ENCODE data around the gene CACHD1.
A peak's percentile ranks its signal among the peaks of the same experiment; 100 is the strongest.

Gene CACHD1

DNA sequence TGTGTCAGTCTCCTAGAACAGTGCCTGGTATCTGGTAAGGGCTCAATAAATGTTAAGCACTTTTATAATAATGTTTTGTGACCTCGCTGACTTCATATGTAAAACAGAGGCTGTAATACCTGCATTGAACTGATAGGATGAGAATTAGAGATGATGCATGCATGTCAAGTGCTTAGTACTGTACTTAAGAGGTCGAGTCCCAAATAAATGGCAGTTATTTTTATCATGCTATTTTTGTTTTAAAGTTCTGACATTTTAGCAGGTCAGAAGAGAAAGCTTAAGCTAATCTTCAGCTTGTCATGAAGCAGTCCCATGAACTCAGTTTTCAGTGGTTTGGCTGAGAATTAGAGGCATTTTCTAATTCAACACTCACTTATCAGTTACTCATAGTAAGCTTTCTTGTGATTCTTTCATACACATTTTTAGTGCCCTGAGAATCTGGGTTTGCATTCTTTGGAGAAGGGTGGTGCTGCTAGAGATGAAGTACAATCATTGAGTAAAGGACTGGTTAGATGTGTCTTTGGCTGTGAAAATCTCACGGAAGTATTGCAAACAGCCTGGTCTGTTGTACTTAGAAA, 199.3 kb downstream of the CACHD1 start:
- Histone ChIP-seq H4K20me1 (ENCODE audit: low read depth, low read length) (no peaks in the 10 kb centered on the region), H3K9ac (ENCODE audit: low read length) (no peak overlapping the region), H3K27ac (ENCODE audit: low read depth, low read length) (no peak overlapping the region), H3K79me2 (ENCODE audit: insufficient read depth, low read length) (no peaks in the 10 kb centered on the region), H3K9me2 (replicated peaks; ENCODE audit: insufficient read depth, low read length) (no peaks in the 10 kb centered on the region), H3K4me3 (ENCODE audit: insufficient read depth, low read length, poor library complexity, severe bottlenecking) (no peak overlapping the region), H3K27me3 (ENCODE audit: low read length) (no peaks in the 10 kb centered on the region), H3K4me2 (ENCODE audit: low read depth, low read length, poor library complexity, severe bottlenecking) (no peak overlapping the region), H3K36me3 (ENCODE audit: low read length) (no peaks in the 10 kb centered on the region), H3F3A (ENCODE audit: insufficient read depth) (no peaks in the 10 kb centered on the region), H2AFZ (ENCODE audit: low read depth, low read length, severe bottlenecking) (no peak overlapping the region), H3K9me3 (ENCODE audit: insufficient read depth, low read length) (no peaks in the 10 kb centered on the region)
- TF ChIP-seq, protein P1, sequence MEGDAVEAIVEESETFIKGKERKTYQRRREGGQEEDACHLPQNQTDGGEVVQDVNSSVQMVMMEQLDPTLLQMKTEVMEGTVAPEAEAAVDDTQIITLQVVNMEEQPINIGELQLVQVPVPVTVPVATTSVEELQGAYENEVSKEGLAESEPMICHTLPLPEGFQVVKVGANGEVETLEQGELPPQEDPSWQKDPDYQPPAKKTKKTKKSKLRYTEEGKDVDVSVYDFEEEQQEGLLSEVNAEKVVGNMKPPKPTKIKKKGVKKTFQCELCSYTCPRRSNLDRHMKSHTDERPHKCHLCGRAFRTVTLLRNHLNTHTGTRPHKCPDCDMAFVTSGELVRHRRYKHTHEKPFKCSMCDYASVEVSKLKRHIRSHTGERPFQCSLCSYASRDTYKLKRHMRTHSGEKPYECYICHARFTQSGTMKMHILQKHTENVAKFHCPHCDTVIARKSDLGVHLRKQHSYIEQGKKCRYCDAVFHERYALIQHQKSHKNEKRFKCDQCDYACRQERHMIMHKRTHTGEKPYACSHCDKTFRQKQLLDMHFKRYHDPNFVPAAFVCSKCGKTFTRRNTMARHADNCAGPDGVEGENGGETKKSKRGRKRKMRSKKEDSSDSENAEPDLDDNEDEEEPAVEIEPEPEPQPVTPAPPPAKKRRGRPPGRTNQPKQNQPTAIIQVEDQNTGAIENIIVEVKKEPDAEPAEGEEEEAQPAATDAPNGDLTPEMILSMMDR (IDR thresholded peaks at IDR 0.05; ENCODE audit: insufficient read depth, low read length, poor library complexity, severe bottlenecking) = no peak
- TF ChIP-seq EZH2phosphoT487 (conservative IDR thresholded peaks at IDR 0.05; ENCODE audit: low read length) = no peak

DNA sequence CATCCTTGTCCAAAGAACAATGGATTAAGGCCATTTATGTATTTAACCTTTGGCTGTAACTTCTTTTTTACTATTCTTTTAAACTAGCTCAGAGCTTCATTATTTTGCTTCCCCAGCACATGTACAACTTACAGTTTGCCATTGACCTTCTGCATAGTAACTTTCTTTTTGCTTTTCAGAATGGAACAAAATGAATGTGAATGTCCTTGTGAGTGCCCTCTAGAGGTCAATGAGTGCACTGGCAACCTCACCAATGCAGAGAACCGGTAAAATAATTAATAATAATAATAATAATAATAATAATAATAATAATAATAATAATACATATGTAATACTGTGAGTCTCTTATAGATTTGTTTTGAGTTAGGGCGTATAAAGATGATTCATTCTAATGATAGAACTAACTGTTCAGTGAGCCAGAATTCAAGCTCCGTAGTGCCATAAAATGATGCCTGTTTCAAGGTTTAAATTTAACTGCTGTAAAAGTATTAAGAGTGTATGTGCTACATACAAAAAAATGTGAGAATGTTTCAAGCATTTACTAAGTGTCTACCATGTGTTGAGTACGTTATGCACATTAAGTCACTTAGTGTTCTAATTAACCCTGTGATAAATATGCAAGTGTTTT, 205.9 kb downstream of the CACHD1 start:
- TF ChIP-seq EZH2phosphoT487 (conservative IDR thresholded peaks at IDR 0.05; ENCODE audit: low read length) = no peak
- TF ChIP-seq, protein P1 (IDR thresholded peaks at IDR 0.05; ENCODE audit: insufficient read depth, low read length, poor library complexity, severe bottlenecking) = peak; percentile 75
- H3K9me2 ChIP-seq (replicated peaks; ENCODE audit: insufficient read depth, low read length) = no peaks in the 10 kb centered on the region
- H3K9ac ChIP-seq (ENCODE audit: low read length) = no peak overlapping the region
- H3F3A ChIP-seq (ENCODE audit: insufficient read depth) = no peaks in the 10 kb centered on the region
- no peaks in the 10 kb centered on the region for H4K20me1 ChIP-seq (ENCODE audit: low read depth, low read length)
- H2AFZ ChIP-seq (ENCODE audit: low read depth, low read length, severe bottlenecking) = no peak overlapping the region
- H3K4me2 ChIP-seq (ENCODE audit: low read depth, low read length, poor library complexity, severe bottlenecking) = no peak overlapping the region
- no peak overlapping the region for H3K27ac ChIP-seq (ENCODE audit: low read depth, low read length)
- H3K27me3 ChIP-seq (ENCODE audit: low read length) = no peaks in the 10 kb centered on the region
- H3K79me2 ChIP-seq (ENCODE audit: insufficient read depth, low read length) = no peaks in the 10 kb centered on the region
- H3K36me3 ChIP-seq (ENCODE audit: low read length) = no peaks in the 10 kb centered on the region
- no peaks in the 10 kb centered on the region for H3K9me3 ChIP-seq (ENCODE audit: insufficient read depth, low read length)
- H3K4me3 ChIP-seq (ENCODE audit: insufficient read depth, low read length, poor library complexity, severe bottlenecking) = no peak overlapping the region

DNA sequence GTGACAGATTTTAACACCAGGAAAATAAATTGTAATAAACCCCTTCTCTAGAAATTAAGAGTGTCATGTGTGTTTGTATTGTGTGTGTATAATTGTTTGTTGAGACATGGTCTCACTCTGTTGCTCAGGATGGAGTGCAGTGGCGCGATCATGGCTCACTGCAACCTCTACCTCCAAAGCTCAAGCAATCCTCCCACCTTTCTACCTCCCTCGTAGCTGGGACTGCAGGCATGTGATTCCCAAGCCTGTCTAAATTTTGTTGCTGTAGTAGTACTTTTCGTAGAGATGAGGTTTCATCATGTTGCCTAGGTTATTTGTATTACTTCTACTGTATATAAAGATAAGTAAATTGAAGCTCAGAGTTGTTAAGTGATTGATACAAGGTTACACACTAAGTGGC, 206.5 kb downstream of the CACHD1 start:
- no peaks in the 10 kb centered on the region for H3K36me3 ChIP-seq (ENCODE audit: low read length)

More for the DNA sequence above, 206.5 kb downstream of the CACHD1 start:
- no peak overlapping the region for H3K4me2 ChIP-seq (ENCODE audit: low read depth, low read length, poor library complexity, severe bottlenecking)
- H4K20me1 ChIP-seq (ENCODE audit: low read depth, low read length) = no peaks in the 10 kb centered on the region
- no peaks in the 10 kb centered on the region for H3K9me2 ChIP-seq (replicated peaks; ENCODE audit: insufficient read depth, low read length)
- H3F3A ChIP-seq (ENCODE audit: insufficient read depth) = no peaks in the 10 kb centered on the region
- H3K27me3 ChIP-seq (ENCODE audit: low read length) = no peaks in the 10 kb centered on the region
- no peak overlapping the region for H3K27ac ChIP-seq (ENCODE audit: low read depth, low read length)
- no peaks in the 10 kb centered on the region for H3K9me3 ChIP-seq (ENCODE audit: insufficient read depth, low read length)
- no peak overlapping the region for H3K9ac ChIP-seq (ENCODE audit: low read length)
- H3K79me2 ChIP-seq (ENCODE audit: insufficient read depth, low read length) = no peaks in the 10 kb centered on the region
- H3K4me3 ChIP-seq (ENCODE audit: insufficient read depth, low read length, poor library complexity, severe bottlenecking) = no peak overlapping the region
- H2AFZ ChIP-seq (ENCODE audit: low read depth, low read length, severe bottlenecking) = no peak overlapping the region
- TF ChIP-seq EZH2phosphoT487 (conservative IDR thresholded peaks at IDR 0.05; ENCODE audit: low read length) = no peak
- TF ChIP-seq, protein P1 (IDR thresholded peaks at IDR 0.05; ENCODE audit: insufficient read depth, low read length, poor library complexity, severe bottlenecking) = no peak

All from SU-DHL-6 (cell line).